Endothelial cell (in vitro differentiated cells): ENCODE measurements around the gene TGDS. TPM values are rescaled to one million over a fixed set of nuclear protein-coding genes. Genes with fewer than 3 reads are reported as not detected.
"Not testable (repeated sequence)": the region's sequence is repeated elsewhere in the genome, so short reads cannot be mapped to it uniquely, and the experiment has no call there.

ENCODE experiments used
- DNase-seq: peaks from one replicate; pipeline ENCODE4 v3.0.0; 2021; ENCODE audit warnings: low spot score
- H3K27ac Mint-ChIP-seq: one replicate; pipeline ENCODE4 v1.8.0; 2021; ENCODE audit warnings: mixed read lengths, inconsistent platforms; ENCODE audit not compliant: unreplicated experiment
- H3K27me3 Mint-ChIP-seq: one replicate; pipeline ENCODE4 v1.8.0; 2021; ENCODE audit warnings: mild to moderate bottlenecking, moderate library complexity, mixed read lengths, inconsistent platforms; ENCODE audit not compliant: unreplicated experiment
- H3K36me3 Mint-ChIP-seq: one replicate; pipeline ENCODE4 v1.8.0; 2021; ENCODE audit warnings: mild to moderate bottlenecking, low read depth, mixed read lengths, inconsistent platforms; ENCODE audit not compliant: unreplicated experiment
- H3K4me1 Mint-ChIP-seq: one replicate; pipeline ENCODE4 v1.8.0; 2021; ENCODE audit warnings: mild to moderate bottlenecking, mixed read lengths, inconsistent platforms; ENCODE audit not compliant: unreplicated experiment
- H3K4me3 Mint-ChIP-seq: one replicate; pipeline ENCODE4 v1.8.0; 2021; ENCODE audit warnings: mild to moderate bottlenecking, mixed read lengths, inconsistent platforms; ENCODE audit not compliant: unreplicated experiment
- H3K9me3 Mint-ChIP-seq: one replicate; pipeline ENCODE4 v1.8.0; 2021; ENCODE audit warnings: mixed read lengths, inconsistent platforms; ENCODE audit not compliant: unreplicated experiment
- long read RNA-seq: library from polyadenylated mRNA; unstranded; transcript quantifications from one replicate; pipeline ENCODE4 v2.0.0, GENCODE V29; 2020; ENCODE audit not compliant: unreplicated experiment
- total RNA-seq: library from RNA; stranded (reverse); fragmentation: NEBNext Ultra II Directional; extraction: Animal tissue kit (Norgen Biotek cat#: 25700); gene quantifications from one replicate; pipeline ENCODE4 v1.2.1, GENCODE V29; 2021; ENCODE audit not compliant: unreplicated experiment
- TF ChIP-seq, protein P1 (sequence below): fragments of 200-600 bp; sonication (generic); IDR thresholded peaks from one replicate; pipeline ENCODE4 v1.5.0; 2021; ENCODE audit warnings: antibody characterized with exemption; ENCODE audit not compliant: unreplicated experiment

Gene TGDS, protein sequence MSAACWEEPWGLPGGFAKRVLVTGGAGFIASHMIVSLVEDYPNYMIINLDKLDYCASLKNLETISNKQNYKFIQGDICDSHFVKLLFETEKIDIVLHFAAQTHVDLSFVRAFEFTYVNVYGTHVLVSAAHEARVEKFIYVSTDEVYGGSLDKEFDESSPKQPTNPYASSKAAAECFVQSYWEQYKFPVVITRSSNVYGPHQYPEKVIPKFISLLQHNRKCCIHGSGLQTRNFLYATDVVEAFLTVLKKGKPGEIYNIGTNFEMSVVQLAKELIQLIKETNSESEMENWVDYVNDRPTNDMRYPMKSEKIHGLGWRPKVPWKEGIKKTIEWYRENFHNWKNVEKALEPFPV
- total RNA-seq = 8.8 TPM
- long read RNA-seq, partial matches to known transcripts = 0 of 6 reads
- long read RNA-seq, other reads (novel, unspliced or antisense) = 3 of 6 reads

DNA sequence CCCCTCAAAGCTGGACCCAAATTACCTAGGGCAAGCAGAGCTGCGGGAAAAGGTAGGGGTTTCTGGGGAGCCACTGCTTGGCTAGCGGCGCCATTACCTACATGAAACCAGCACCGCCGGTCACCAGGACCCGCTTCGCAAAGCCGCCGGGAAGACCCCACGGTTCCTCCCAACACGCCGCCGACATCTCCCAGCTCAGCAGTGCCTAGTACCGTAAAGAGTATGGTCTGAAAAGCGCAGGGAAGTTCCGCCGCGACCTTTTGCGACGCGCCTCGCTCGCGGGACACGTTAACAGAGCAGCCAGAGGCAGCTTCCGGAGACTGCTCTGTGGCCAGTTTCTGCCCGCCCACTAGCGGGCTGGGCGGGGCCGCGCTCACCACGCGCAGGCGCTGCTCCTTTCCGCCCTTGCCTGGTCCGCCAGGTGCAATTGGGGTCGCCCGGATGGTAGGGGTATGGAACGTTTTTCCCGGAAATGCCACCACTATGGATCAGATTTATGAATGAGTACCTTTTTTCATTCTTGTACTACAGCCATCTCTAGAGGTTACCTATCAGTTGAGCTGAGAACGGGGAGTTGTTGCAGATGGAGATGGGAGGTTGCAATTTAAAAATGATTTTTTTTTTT is at the start of gene TGDS:
Gene TGDS (minus strand): TSS at position 203 of the 625 bp plus-strand sequence. CDS start 16 bp downstream, at position 187.
- Mint-ChIP-seq H3K27ac (peak within 1 kb of the TSS; percentile 83), H3K4me1 (peaks cover 14% of the 10 kb centered on the region), H3K4me3 (peak within 1 kb of the TSS; percentile 98), H3K27me3 (peaks cover 7% of the 10 kb centered on the region), H3K36me3 (peaks cover 4% of the 10 kb centered on the region), H3K9me3 (no peaks in the 10 kb centered on the region)
- DNase-seq = peak; percentile 88
- TF ChIP-seq, protein P1, sequence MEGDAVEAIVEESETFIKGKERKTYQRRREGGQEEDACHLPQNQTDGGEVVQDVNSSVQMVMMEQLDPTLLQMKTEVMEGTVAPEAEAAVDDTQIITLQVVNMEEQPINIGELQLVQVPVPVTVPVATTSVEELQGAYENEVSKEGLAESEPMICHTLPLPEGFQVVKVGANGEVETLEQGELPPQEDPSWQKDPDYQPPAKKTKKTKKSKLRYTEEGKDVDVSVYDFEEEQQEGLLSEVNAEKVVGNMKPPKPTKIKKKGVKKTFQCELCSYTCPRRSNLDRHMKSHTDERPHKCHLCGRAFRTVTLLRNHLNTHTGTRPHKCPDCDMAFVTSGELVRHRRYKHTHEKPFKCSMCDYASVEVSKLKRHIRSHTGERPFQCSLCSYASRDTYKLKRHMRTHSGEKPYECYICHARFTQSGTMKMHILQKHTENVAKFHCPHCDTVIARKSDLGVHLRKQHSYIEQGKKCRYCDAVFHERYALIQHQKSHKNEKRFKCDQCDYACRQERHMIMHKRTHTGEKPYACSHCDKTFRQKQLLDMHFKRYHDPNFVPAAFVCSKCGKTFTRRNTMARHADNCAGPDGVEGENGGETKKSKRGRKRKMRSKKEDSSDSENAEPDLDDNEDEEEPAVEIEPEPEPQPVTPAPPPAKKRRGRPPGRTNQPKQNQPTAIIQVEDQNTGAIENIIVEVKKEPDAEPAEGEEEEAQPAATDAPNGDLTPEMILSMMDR = no peak

DNA sequence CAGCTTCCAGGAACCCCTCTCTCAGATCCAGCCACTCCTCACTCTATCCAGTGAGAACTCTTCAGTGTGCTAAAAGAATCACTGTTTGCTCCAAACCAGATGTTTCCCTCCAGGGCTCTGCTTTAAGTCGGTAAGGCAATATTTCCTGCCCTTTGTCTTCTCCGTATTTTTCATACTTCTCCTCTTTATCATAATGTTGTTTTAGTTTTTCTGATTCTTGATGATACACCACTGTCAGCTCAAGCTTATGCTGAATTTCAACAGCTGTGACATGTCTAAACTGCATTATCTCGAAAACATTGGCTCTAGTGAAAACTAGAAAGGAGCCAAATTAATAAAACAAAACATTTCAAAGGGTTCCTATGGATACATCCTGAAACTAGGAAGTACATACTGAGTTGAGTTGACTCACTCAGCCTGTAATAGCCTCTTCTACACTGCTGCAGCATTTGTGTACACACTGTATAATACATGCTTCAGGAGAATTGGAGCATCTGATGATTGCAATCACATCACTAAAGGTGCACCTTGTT is 45.5 kb upstream of the TGDS start:
- H3K36me3 Mint-ChIP-seq = peaks cover 3% of the 10 kb centered on the region
- no peaks in the 10 kb centered on the region for H3K9me3 Mint-ChIP-seq
- H3K4me3 Mint-ChIP-seq = no peak overlapping the region
- peak overlapping the region; percentile 87 for H3K27ac Mint-ChIP-seq
- H3K4me1 Mint-ChIP-seq = peaks cover 6% of the 10 kb centered on the region
- DNase-seq = no peak
- TF ChIP-seq, protein P1 = no peak
- H3K27me3 Mint-ChIP-seq = no peaks in the 10 kb centered on the region

DNA sequence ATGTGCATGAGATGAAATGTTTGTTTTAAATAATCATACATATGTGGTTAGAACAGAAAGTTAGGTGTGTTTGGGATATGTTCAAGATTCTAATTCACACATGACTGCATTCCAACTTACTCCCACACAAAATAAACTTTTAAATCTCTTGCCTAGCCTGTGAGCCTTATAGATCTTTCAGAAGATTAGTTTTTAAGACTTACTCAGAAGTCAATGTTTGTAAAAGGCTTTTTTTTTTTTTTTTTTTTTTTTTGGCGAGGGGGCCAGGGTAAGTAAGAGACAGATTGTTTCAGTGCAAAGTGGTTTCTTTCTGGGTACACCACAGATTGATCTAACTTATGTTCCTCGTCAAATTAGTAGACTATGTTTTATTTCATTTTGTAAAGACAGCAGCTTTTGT is 44.8 kb upstream of the TGDS start:
- H3K9me3 Mint-ChIP-seq = no peaks in the 10 kb centered on the region
- TF ChIP-seq, protein P1 = no peak
- no peak for DNase-seq
- no peaks in the 10 kb centered on the region for H3K27me3 Mint-ChIP-seq
- peaks cover 3% of the 10 kb centered on the region for H3K36me3 Mint-ChIP-seq
- H3K4me3 Mint-ChIP-seq = no peak overlapping the region
- H3K27ac Mint-ChIP-seq = peak overlapping the region; percentile 87
- peaks cover 6% of the 10 kb centered on the region for H3K4me1 Mint-ChIP-seq

DNA sequence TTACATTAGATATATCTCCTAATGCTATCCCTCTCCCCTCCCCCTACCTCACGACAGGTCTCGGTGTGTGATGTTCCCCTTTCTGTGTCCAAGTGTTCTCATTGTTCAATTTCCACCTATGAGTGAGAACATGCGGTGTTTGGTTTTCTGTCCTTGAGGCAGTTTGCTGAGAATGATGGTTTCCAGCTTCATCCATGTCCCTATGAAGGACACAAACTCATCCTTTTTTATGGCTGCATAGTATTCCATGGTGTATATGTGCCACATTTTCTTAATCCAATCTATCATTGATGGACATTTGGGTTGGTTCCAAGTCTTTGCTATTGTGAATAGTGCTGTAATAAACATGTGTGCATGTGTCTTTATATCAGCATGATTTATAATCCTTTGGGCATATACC is 41.7 kb upstream of the TGDS start:
- not testable (repeated sequence) for H3K4me1 Mint-ChIP-seq, H3K27me3 Mint-ChIP-seq, H3K36me3 Mint-ChIP-seq, H3K9me3 Mint-ChIP-seq, DNase-seq, H3K27ac Mint-ChIP-seq, H3K4me3 Mint-ChIP-seq

DNA sequence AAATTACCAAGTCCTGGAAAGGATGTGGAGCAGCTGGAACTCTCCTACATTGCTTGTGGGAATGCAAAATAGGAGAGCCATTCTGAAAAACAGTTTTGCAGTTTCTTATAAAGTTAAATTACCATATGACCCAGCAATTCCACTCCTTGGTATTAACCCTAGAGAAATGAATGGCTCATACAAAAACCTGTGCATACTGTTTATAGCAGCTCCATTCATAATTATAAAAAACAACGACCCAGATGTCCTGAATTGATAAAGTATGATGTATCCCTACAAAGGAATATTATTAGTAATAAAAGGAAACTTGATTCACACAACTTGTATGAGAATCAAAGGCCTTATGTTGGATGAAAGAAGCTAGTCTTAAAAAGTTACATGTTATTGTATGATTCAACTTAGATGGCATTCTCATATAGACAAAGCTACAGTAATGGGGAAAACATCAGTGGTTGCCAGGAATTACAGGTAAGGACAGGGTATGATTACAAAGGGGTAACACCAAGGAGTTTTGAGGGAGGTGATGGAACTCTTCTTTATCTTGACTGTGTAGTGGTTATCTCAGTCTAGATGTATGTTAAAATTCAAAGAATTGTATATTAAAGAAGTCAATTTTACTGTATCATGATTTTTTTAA is 41.1 kb upstream of the TGDS start:
- Mint-ChIP-seq H3K4me1 (peaks cover 6% of the 10 kb centered on the region), H3K27me3 (no peaks in the 10 kb centered on the region), H3K36me3 (peaks cover 3% of the 10 kb centered on the region), H3K9me3 (no peaks in the 10 kb centered on the region), H3K4me3 (no peak overlapping the region), H3K27ac (no peak overlapping the region)
- TF ChIP-seq, protein P1 = no peak
- DNase-seq = no peak

DNA sequence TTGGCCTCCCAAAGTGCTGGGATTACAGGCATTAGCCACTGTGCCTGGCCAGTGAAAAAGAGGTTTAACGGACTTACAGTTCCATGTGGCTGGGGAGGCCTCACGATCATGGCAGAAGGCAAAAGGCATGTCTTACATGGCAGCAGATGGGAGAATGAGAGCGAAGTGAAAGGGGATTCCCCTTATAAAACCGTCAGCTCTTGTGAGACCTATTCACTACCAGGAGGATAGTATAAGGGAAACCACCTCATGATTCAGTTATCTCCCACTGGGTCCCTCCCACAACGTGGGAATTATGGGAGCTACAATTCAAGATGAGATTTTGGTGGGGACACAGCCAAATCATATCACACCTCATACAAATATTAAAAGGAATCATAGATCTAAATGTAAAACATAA is 40.1 kb upstream of the TGDS start:
- not testable (repeated sequence) for H3K4me1 Mint-ChIP-seq, H3K36me3 Mint-ChIP-seq, H3K27me3 Mint-ChIP-seq, H3K9me3 Mint-ChIP-seq, DNase-seq, H3K4me3 Mint-ChIP-seq, H3K27ac Mint-ChIP-seq
